OCI-M1 (cell line): ENCODE results near the gene TXNDC16.
"Not testable (repeated sequence)": the region's sequence is repeated elsewhere in the genome, so short reads cannot be mapped to it uniquely, and the experiment has no call there.

Source experiments
- DNase-seq: peaks from one replicate; lab custom pipeline; 2025; lab: John Stamatoyannopoulos, UW

The TXNDC16 gene

GRCh38 chr14:52536269-52536668 is 16.0 kb downstream of the TXNDC16 start:
- no peak for DNase-seq

DNA sequence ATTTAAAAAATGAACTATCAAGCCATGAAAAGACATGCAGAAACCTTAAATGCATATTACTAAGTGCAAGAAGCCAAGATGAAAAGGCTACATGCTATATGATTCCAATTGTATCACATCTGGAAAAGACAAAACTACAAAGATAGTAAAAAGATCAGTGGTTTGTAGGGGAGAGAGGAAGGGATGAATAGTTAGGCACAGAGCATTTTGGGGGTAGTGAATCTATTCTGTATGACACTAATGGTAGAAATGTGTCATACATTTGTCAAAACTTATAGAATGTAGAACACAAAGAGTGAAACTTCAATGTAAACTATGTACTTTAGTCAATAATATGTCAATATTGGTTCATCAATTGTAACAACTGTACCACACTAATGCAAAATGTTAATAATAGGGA is 20.8 kb downstream of the TXNDC16 start:
- DNase-seq = no peak

GRCh38 chr14:52527052-52527451 is 25.3 kb downstream of the TXNDC16 start:
- no peak for DNase-seq

DNA sequence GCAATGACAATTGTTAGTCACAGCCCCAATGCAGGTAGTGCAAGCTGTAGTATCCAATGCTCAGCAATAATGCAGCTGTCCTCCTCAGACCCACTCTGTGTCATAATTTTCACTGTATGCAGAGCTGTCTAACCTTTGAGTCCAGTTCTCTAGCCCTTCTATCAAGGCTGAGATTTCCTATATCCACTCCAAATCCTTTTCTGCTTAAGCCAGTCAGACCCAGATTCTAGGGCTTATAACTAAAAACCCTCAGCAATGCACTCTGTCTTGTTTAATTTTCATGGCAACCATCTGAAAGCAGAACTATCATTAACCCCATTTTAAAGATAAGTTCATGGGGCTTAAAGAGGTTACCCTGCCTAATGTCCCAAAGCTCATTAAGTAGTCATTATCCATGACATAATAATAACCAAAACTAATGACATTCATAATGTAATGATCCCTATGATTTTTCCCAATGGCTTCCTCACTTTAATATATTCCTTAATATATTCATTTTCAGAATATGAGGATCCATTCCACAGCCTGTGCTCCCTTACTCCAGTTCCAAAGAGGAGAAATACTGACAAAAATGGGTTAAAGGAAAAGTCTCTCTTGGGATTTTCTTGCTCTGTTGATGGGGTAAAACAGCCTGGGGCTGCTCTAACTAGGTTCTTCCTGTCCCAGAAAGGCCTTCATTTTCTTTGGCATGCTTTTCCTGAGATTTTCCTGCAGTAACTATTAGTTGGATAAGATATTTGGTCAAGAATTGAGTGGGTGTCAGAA is 29.5 kb downstream of the TXNDC16 start:
- DNase-seq = no peak

DNA sequence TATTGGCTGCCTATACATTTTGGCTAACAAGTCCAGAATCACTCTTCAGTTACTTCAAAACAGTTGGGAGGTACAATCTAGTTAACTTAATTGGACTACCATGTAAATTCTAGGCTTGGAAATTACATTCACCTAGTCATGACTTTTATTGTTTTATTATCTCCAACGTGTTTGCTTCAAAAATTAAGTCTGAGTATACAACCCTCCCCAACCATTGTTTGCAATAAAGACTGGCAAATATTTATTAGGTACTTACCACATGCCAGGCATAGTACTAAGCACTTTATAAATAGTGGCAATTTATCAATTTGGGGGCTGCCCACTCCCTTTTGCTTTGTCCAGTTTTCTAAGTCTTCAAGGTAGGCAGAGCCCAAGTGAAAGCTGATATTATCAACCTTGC is 30.3 kb downstream of the TXNDC16 start:
- no peak for DNase-seq

GRCh38 chr14:52514046-52514811 is 38.1 kb downstream of the TXNDC16 start:
- no peak for DNase-seq

DNA sequence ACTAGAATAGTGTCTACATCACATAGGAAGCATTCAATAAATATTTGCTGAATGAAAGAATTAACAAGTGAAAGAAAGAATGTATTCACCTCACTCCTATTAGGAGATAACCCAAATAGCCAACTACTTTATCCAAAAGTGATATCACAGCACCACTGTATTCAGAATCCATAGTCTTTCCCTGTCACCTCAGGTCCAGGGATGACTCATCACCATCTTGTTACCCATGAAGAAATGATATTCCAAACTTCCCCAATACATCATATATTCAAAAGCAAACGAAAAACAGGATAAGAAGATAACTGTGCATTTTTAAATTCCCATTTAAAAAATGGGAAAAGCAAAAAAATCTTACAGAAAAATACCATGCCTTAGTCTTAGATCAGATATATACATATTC is 39.1 kb downstream of the TXNDC16 start:
- no peak for DNase-seq

GRCh38 chr14:52494444-52494843 is 57.9 kb downstream of the TXNDC16 start:
- no peak for DNase-seq

GRCh38 chr14:52485350-52485960 is 66.8 kb downstream of the TXNDC16 start:
- DNase-seq = no peak

- no peak for DNase-seq
These were observed 70.4 kb downstream of the TXNDC16 start for GRCh38 chr14:52481864-52482263.

- DNase-seq = peak; percentile 48
These were observed 78.7 kb downstream of the TXNDC16 start for GRCh38 chr14:52473557-52473956.

- DNase-seq = no peak
These were observed 79.6 kb downstream of the TXNDC16 start for GRCh38 chr14:52472728-52473127.

DNA sequence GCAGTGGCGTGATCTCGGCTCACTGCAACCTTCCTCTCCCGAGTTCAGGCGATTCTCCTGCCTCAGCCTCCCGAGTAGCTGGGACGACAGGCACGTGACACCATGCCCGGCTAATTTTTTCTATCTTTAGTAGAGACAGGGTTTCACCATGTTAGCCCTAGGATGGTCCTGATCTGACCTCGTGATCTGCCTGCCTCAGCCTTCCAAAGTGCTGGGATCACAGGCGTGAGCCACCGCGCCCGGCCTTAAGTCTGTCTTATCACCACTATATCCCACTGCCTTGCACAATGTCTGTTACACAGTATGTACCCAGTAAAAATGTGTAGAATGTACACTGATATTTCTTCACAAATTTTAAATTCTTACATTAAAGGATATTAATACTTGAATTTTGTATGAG is 80.1 kb downstream of the TXNDC16 start:
- not testable (repeated sequence) for DNase-seq

GRCh38 chr14:52467515-52468266 is 84.6 kb downstream of the TXNDC16 start:
- DNase-seq = no peak

GRCh38 chr14:52464175-52464574 is 88.1 kb downstream of the TXNDC16 start:
- no peak for DNase-seq

- DNase-seq = no peak
These were observed 88.9 kb downstream of the TXNDC16 start for GRCh38 chr14:52463375-52463774.

- DNase-seq = no peak
These were observed 90.6 kb downstream of the TXNDC16 start for GRCh38 chr14:52461721-52462120.

GRCh38 chr14:52458721-52459085 is 93.6 kb downstream of the TXNDC16 start:
- DNase-seq = no peak

- DNase-seq = no peak
These were observed 94.9 kb downstream of the TXNDC16 start for GRCh38 chr14:52457411-52457810.

GRCh38 chr14:52455291-52456088 is 96.8 kb downstream of the TXNDC16 start:
- no peak for DNase-seq

DNA sequence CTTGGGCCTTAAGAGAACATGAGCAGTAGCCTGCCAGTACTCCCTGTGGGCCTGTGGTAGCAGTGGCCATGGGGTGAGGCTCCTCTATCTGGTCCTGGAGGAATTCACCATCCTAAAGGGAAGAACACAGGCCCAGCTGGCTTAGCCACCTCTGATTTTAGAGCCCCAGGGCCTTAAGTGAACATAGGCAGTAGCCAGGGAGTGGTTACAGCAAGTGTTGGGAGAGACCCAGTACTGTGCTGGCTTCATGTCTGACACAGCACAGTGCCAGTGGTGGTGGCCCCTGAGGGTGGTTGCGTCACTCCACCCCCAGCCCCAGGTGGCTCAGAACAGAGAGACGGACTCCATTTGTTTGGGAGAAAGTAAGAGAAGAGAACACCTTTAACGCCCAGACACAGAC is 105.1 kb downstream of the TXNDC16 start:
- DNase-seq = no peak

- no peak for DNase-seq
These were observed 106.0 kb downstream of the TXNDC16 start for GRCh38 chr14:52446355-52446754.
